Glomerular visceral epithelial cell (primary cell): ENCODE data around the gene MCCD1.
A peak's percentile ranks its signal among the peaks of the same experiment; 100 is the strongest.

Experiments
- DNase-seq: peaks from one replicate; pipeline ENCODE4 v3.0.0-alpha.2; 2016; ENCODE audit errors: extremely low spot score

MCCD1 gene

DNA sequence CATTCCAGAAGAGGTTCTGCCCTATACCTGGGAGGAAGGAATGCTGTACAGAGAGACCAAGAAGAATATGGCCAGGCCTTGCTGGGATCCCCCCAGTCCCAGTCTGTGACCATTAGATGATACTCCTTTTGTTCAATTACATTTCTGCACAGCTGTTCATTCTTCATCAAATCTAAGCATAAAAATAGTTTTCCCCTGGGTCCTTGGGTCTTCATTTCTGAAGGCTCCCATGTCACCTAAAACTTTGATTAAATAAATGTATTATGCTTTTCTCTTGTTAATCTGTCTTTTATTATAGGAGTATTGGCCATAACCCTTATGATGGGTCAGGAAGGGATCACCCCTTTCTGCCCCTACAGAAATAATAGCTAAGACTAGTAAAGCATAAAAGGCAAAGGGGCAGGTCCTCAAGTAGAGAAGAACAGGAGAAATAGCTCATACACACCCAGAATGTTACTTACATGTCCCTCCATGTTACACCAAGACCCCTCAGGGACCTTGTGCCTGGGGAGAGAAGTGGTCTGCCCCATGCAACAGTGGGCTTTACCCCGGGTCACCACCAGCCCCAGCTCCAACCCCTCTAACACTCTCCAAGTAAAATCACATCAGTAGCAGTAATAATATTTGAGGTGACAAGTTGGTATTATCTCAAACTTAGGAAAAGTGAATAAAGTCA is 41.2 kb downstream of the MCCD1 start:
- no peak for DNase-seq

DNA sequence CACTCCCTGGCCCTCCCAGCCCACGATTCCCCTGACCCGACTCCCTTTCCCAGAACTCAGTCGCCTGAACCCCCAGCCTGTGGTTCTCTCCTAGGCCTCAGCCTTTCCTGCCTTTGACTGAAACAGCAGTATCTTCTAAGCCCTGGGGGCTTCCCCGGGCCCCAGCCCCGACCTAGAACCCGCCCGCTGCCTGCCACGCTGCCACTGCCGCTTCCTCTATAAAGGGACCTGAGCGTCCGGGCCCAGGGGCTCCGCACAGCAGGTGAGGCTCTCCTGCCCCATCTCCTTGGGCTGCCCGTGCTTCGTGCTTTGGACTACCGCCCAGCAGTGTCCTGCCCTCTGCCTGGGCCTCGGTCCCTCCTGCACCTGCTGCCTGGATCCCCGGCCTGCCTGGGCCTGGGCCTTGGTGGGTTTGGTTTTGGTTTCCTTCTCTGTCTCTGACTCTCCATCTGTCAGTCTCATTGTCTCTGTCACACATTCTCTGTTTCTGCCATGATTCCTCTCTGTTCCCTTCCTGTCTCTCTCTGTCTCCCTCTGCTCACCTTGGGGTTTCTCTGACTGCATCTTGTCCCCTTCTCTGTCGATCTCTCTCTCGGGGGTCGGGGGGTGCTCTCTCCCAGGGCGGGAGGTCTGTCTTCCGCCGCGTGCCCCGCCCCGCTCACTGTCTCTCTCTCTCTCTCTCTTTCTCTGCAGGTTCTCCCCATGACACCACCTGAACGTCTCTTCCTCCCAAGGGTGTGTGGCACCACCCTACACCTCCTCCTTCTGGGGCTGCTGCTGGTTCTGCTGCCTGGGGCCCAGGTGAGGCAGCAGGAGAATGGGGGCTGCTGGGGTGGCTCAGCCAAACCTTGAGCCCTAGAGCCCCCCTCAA is 43.5 kb downstream of the MCCD1 start, which contains the start of gene LTA:
LTA (plus strand) TSS at position 249 of the 871 bp plus-strand sequence; CDS start at position 703, 454 bp downstream.
- DNase-seq = no peak

DNA sequence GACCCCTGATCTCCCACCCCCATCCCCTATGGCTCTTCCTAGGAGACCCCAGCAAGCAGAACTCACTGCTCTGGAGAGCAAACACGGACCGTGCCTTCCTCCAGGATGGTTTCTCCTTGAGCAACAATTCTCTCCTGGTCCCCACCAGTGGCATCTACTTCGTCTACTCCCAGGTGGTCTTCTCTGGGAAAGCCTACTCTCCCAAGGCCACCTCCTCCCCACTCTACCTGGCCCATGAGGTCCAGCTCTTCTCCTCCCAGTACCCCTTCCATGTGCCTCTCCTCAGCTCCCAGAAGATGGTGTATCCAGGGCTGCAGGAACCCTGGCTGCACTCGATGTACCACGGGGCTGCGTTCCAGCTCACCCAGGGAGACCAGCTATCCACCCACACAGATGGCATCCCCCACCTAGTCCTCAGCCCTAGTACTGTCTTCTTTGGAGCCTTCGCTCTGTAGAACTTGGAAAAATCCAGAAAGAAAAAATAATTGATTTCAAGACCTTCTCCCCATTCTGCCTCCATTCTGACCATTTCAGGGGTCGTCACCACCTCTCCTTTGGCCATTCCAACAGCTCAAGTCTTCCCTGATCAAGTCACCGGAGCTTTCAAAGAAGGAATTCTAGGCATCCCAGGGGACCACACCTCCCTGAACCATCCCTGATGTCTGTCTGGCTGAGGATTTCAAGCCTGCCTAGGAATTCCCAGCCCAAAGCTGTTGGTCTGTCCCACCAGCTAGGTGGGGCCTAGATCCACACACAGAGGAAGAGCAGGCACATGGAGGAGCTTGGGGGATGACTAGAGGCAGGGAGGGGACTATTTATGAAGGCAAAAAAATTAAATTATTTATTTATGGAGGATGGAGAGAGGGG is 44.7 kb downstream of the MCCD1 start:
- DNase-seq = no peak

DNA sequence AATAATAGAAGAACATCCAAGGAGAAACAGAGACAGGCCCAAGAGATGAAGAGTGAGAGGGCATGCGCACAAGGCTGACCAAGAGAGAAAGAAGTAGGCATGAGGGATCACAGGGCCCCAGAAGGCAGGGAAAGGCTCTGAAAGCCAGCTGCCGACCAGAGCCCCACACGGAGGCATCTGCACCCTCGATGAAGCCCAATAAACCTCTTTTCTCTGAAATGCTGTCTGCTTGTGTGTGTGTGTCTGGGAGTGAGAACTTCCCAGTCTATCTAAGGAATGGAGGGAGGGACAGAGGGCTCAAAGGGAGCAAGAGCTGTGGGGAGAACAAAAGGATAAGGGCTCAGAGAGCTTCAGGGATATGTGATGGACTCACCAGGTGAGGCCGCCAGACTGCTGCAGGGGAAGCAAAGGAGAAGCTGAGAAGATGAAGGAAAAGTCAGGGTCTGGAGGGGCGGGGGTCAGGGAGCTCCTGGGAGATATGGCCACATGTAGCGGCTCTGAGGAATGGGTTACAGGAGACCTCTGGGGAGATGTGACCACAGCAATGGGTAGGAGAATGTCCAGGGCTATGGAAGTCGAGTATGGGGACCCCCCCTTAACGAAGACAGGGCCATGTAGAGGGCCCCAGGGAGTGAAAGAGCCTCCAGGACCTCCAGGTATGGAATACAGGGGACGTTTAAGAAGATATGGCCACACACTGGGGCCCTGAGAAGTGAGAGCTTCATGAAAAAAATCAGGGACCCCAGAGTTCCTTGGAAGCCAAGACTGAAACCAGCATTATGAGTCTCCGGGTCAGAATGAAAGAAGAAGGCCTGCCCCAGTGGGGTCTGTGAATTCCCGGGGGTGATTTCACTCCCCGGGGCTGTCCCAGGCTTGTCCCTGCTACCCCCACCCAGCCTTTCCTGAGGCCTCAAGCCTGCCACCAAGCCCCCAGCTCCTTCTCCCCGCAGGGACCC is 45.6 kb downstream of the MCCD1 start:
- no peak for DNase-seq

DNA sequence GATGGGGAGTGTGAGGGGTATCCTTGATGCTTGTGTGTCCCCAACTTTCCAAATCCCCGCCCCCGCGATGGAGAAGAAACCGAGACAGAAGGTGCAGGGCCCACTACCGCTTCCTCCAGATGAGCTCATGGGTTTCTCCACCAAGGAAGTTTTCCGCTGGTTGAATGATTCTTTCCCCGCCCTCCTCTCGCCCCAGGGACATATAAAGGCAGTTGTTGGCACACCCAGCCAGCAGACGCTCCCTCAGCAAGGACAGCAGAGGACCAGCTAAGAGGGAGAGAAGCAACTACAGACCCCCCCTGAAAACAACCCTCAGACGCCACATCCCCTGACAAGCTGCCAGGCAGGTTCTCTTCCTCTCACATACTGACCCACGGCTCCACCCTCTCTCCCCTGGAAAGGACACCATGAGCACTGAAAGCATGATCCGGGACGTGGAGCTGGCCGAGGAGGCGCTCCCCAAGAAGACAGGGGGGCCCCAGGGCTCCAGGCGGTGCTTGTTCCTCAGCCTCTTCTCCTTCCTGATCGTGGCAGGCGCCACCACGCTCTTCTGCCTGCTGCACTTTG is 46.7 kb downstream of the MCCD1 start, which contains the start of gene TNF:
TNF (plus strand) TSS at position 231 of the 567 bp plus-strand sequence; CDS start at position 408, 177 bp downstream.
- peak; percentile 92 for DNase-seq

DNA sequence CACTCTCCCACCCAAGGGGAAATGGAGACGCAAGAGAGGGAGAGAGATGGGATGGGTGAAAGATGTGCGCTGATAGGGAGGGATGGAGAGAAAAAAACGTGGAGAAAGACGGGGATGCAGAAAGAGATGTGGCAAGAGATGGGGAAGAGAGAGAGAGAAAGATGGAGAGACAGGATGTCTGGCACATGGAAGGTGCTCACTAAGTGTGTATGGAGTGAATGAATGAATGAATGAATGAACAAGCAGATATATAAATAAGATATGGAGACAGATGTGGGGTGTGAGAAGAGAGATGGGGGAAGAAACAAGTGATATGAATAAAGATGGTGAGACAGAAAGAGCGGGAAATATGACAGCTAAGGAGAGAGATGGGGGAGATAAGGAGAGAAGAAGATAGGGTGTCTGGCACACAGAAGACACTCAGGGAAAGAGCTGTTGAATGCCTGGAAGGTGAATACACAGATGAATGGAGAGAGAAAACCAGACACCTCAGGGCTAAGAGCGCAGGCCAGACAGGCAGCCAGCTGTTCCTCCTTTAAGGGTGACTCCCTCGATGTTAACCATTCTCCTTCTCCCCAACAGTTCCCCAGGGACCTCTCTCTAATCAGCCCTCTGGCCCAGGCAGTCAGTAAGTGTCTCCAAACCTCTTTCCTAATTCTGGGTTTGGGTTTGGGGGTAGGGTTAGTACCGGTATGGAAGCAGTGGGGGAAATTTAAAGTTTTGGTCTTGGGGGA is 47.4 kb downstream of the MCCD1 start:
- no peak for DNase-seq

DNA sequence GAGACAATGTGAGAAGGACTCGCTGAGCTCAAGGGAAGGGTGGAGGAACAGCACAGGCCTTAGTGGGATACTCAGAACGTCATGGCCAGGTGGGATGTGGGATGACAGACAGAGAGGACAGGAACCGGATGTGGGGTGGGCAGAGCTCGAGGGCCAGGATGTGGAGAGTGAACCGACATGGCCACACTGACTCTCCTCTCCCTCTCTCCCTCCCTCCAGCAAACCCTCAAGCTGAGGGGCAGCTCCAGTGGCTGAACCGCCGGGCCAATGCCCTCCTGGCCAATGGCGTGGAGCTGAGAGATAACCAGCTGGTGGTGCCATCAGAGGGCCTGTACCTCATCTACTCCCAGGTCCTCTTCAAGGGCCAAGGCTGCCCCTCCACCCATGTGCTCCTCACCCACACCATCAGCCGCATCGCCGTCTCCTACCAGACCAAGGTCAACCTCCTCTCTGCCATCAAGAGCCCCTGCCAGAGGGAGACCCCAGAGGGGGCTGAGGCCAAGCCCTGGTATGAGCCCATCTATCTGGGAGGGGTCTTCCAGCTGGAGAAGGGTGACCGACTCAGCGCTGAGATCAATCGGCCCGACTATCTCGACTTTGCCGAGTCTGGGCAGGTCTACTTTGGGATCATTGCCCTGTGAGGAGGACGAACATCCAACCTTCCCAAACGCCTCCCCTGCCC is 48.3 kb downstream of the MCCD1 start:
- no peak for DNase-seq

DNA sequence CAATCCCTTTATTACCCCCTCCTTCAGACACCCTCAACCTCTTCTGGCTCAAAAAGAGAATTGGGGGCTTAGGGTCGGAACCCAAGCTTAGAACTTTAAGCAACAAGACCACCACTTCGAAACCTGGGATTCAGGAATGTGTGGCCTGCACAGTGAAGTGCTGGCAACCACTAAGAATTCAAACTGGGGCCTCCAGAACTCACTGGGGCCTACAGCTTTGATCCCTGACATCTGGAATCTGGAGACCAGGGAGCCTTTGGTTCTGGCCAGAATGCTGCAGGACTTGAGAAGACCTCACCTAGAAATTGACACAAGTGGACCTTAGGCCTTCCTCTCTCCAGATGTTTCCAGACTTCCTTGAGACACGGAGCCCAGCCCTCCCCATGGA is 48.8 kb downstream of the MCCD1 start:
- no peak for DNase-seq

DNA sequence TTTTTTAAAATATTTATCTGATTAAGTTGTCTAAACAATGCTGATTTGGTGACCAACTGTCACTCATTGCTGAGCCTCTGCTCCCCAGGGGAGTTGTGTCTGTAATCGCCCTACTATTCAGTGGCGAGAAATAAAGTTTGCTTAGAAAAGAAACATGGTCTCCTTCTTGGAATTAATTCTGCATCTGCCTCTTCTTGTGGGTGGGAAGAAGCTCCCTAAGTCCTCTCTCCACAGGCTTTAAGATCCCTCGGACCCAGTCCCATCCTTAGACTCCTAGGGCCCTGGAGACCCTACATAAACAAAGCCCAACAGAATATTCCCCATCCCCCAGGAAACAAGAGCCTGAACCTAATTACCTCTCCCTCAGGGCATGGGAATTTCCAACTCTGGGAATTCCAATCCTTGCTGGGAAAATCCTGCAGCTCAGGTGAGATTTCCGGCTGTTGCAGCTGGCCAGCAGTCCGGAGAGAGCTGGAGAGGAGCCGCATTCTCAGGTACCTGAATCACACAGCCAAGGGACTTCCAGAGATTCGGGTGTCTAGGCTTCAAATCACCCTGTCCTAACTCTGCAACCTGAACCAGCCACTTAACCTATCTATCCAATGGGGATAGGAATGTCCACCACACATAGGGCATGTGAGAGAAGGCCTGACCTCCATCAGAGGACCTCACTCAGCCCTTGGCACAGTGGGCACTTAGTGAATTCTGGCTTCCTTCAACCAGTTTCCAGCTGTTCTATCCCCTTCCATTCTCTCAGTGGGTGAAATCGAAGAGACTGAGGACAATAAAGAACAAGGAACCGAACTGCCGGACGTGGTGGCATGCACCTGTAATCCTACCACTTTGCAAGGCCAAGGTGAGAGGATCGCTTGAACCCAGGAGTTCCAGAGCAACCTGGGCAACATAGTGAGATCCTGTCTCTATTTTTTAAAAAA is 49.7 kb downstream of the MCCD1 start:
- peak; percentile 66 for DNase-seq

DNA sequence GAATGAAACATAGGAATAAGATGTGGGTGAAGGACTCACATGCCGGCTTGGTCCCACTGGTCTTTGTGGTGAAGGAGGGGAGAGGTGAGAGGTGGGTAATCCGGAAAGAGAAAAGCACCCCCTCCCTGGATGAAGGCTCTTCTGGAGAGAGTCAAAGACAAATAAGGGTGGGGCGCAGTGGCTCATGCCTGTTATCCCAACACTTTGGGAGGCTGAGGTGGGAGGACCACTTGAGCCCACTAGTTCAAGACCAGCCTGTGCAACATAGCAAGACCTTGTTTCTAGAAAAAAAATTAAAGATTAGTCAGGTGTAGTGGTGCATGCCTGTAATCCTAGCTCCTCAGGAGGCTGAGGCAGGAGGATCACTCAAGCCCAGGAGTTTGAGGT is 50.4 kb downstream of the MCCD1 start:
- DNase-seq = no peak
